GM21529 (cell line): ENCODE data around the gene TNNI2.
"Not testable (repeated sequence)": the region's sequence is repeated elsewhere in the genome, so short reads cannot be mapped to it uniquely, and the experiment has no call there.

Experiments used
- ATAC-seq: cut with Tn5 transposase; IDR thresholded peaks from one replicate; pipeline ENCODE4 v1.9.1; 2021; ENCODE audit not compliant: unreplicated experiment

TNNI2 gene

GRCh38 chr11:1838426-1839144 lies at the start of gene TNNI2:
Gene TNNI2 (plus strand): TSS chr11:1838981. CDS start chr11:1839697, 716 bp downstream.
- no peak for ATAC-seq

DNA sequence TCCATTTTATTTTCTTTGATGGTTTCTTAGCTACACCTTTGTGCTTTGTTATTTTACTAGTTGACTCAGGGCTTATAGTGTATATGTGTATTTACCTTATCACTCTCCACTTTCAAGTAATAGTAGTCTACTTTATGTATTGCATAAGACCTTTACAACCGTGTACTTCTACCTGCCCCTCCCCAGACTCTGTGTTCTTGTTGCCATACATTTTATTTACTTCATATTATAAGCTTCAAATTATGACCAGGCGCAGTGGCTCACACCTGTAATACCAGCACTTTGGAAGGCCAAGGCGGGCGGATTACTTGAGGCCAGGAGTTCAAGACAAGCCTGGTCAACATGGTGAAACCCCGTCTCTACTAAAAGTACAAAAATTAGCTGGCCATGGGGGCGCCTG lies 46.9 kb upstream of the TNNI2 start:
- no peak for ATAC-seq

GRCh38 chr11:1792461-1792860 lies 46.3 kb upstream of the TNNI2 start:
- ATAC-seq: no peak

- ATAC-seq: no peak
Observed at GRCh38 chr11:1793081-1793480, 45.7 kb upstream of the TNNI2 start.

DNA sequence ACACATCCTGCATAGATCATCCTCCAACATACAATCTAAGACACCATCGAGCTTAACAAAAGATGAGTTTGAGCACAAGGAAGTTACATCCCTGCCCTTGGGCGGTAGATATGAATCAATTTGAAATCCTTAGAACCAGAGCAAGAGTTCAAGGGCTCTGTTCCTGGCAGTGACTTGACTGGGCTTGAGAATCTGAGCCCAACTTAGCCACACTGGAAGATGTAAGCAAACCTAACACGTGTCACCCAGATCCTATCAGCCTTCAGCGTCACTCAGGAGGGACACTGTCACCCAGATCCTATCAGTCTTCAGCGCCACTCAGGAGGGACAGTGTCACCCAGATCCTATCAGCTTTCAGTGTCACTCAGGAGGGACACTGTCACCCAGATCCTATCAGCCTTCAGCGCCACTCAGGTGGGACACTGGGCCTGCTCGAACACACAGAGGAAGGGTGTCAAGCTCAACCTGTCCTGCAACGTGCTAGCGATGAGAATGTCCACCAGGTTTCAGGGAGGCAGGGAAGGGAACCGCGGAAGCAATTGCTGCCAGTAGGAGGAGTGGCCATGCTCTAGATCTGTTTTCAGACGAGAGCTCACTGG lies 42.3 kb upstream of the TNNI2 start:
- no peak for ATAC-seq

DNA sequence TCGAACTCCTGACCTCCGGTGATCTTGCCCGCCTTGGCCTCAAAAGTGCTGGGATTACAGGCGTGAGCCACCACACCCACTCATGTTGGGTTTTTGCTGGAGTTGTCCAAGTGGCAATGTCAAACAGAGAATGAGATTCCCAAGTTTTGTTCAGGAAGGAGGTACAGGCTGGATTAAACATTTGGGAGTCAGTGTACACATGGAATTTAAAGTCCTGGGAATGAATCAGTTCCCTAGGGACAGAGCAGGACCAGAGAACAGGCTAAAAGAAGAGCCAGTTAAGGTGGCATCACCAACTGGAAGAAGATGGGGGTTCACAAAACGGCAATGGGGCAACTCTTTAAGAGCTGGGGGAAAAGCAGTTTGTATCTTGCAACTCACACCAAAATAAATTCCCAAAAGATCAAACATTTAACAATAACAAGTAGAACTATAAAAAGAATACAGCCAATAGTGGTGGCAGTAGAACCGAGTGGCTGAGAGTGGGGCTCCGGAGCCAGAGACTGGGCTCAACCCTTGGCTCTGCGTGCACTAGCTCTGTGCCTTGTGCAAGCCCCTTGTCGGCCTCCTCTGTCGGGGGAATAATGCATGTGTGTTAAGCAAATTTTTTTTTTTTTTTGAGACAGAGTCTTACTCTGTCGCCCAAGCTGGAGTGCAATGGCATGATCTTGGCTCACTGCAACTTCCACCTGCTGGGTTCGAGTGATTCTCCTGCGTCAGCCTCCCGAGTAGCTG lies 41.2 kb upstream of the TNNI2 start:
- ATAC-seq: no peak

DNA sequence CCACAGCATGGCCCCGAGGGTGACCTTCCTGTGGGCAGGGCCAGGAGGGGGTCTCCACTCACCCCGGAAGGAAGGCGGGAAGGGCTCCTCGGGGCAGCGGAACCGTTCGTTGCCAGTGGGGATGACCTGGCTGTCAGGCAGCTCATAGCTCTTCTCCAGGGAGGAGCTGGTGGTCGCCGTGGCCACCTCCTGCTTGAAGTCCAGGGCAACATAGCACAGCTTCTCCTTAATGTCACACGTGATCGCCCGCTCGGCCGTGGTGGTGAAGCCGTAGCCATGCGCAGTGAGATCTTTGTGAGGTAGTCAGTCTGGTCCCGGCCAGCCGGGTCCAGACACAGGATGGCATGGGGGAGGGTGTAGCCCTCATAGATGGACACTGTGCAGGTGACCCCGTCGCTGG lies 35.5 kb upstream of the TNNI2 start:
- no peak for ATAC-seq

- not testable (repeated sequence) for ATAC-seq
Observed at GRCh38 chr11:1803835-1804519, 34.8 kb upstream of the TNNI2 start.

- no peak for ATAC-seq
Observed at GRCh38 chr11:1805525-1805924, 33.3 kb upstream of the TNNI2 start.

DNA sequence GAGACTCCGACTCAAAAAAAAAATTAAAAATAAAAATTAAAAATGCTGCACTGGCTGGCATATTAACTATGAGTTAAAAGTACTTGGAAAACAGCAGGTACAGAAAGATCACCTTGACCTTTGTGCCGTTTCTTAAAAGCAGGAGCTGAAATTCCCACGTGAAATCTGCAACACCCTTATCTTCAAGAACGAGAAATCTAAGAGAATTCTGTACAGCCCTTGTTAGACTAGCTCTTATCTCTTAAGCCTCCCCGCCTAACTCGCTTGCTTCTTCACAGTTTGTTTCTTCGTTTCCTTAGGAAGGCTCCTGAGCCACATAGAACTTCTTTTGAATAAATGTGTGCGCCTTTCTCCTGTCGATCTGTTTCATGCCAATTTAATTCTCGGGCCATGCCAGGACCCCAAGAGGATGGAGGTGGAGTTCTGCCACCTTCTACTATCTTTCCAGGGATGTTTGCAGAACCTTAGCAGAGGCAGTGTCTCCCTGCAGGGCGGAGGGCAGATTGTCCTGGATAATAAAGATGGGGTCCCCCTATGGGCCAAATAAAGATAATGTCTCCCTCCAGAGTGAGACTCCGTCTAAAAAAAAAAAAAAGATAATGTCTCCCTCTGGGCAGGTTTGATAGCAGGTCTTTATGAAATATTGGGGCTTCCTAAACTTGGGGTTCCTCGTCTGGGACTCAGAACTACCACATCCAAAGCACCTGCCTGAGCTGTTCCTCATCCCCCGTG lies 31.4 kb upstream of the TNNI2 start:
- no peak for ATAC-seq

- no peak for ATAC-seq
Observed at GRCh38 chr11:1810761-1811160, 28.0 kb upstream of the TNNI2 start.

DNA sequence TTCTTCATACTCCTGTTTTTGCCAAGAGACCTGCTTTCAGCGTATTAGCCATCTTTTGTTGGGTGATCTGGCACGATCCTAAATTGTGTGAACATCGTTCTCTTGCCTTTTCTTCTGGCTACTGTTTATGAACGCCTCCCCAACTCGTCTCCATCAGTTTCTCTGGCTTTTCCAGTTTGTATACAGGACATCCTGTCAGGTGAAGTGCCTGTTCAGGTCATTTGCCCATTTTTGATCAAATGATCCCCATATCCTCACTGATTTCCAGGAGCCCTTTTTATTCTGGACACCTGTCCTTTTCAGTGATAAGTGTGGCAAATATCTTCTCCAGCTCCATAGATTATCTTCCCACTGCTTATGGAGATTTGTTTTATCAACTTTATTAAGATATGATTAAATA lies 26.5 kb upstream of the TNNI2 start:
- no peak for ATAC-seq

GRCh38 chr11:1812801-1813200 lies 26.0 kb upstream of the TNNI2 start:
- ATAC-seq: no peak

DNA sequence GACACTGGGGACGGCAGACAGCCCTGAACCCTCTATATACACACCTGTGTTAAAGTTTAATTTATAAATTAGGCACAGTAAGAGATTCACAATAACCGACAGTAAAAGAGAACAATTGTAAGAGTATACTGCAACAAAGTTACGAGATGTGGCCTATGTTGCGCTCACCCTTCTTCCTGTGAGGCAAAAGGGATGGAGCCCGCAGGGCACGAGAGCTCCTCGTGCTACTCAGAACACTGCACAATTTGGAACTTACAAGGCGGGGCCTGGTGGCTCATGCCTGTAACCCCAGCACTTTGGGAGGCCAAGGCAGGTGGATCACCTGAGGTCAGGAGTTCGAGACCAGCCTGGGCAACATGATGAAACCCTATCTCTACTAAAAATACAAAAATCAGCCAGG lies 25.4 kb upstream of the TNNI2 start:
- not testable (repeated sequence) for ATAC-seq

DNA sequence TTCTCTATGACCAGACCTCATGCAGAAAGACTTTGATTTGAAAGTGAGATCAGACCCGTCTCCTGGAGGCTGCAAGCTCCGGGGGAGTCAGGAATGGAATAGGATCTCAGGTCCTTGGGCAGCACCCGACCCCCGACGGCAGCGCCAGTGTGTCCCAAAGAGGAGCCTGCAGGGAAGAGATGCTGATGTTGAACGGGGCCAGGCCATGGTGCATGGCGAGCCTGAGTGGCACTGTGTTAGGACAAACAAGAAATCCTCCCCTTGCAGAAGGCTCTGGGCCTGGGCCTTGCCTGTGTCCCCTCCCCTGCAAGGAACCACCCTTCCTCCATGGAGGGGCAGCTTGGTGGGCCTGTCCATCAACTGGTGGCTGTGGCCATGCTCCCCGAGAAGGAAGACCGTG lies 24.1 kb upstream of the TNNI2 start:
- ATAC-seq: no peak

GRCh38 chr11:1815311-1815710 lies 23.5 kb upstream of the TNNI2 start:
- no peak for ATAC-seq

GRCh38 chr11:1815751-1816150 lies 23.0 kb upstream of the TNNI2 start:
- ATAC-seq: no peak

DNA sequence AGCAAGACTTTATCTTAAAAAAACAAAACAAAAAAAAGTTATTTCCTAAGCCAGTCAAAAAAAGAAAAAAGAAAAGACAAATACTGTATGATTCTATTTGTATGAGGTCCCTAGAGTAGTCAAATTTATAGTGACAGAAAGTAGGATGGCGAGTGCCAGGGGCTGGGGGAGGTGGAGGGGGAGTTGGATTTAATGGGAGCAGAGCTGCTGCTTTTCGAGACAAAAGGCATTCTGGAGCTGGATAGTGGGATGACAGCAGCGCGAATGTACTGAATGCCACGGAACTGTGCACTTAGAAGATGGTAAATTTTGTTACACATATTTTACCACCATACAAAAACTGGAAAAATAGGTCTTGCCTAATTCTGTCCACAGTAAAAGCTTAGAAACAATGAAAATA lies 21.8 kb upstream of the TNNI2 start:
- no peak for ATAC-seq

- ATAC-seq: no peak
Observed at GRCh38 chr11:1817511-1817910, 21.3 kb upstream of the TNNI2 start.

GRCh38 chr11:1819074-1819473 lies 19.7 kb upstream of the TNNI2 start:
- no peak for ATAC-seq
